ENCODE measurements around the gene GEMIN5.

- TF ChIP-seq POLR2AphosphoS5 (IDR thresholded peaks at IDR 0.05; ENCODE audit: low read depth): peak; percentile 63
- TF ChIP-seq, protein P1, sequence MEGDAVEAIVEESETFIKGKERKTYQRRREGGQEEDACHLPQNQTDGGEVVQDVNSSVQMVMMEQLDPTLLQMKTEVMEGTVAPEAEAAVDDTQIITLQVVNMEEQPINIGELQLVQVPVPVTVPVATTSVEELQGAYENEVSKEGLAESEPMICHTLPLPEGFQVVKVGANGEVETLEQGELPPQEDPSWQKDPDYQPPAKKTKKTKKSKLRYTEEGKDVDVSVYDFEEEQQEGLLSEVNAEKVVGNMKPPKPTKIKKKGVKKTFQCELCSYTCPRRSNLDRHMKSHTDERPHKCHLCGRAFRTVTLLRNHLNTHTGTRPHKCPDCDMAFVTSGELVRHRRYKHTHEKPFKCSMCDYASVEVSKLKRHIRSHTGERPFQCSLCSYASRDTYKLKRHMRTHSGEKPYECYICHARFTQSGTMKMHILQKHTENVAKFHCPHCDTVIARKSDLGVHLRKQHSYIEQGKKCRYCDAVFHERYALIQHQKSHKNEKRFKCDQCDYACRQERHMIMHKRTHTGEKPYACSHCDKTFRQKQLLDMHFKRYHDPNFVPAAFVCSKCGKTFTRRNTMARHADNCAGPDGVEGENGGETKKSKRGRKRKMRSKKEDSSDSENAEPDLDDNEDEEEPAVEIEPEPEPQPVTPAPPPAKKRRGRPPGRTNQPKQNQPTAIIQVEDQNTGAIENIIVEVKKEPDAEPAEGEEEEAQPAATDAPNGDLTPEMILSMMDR (conservative IDR thresholded peaks at IDR 0.05; ENCODE audit: low read depth in 2 of 2): no peak; a peak in 1 of 4 replicates
Measured at GRCh38 chr5:154857530-154858296, 80.3 kb downstream of the GEMIN5 start.

Measured in GM23338 (cell line).